ENCODE data around the gene ABCA13.

GRCh38 chr7:48398191-48398590 is 226.9 kb downstream of the ABCA13 start:
- TF ChIP-seq CTCF (tag by site-specific recombination; IDR thresholded peaks at IDR 0.05) (no peak), ATF2 (tag by site-specific recombination; IDR thresholded peaks at IDR 0.05; ENCODE audit: low read depth) (no peak), ZNF184 (tag by site-specific recombination; IDR thresholded peaks at IDR 0.05) (no peak), SETDB1 (IDR thresholded peaks at IDR 0.05; ENCODE audit: insufficient read length, low read length) (no peak), ZNF248 (tag by site-specific recombination; IDR thresholded peaks at IDR 0.05) (no peak), ZNF777 (tag by site-specific recombination; IDR thresholded peaks at IDR 0.05; ENCODE audit: borderline replicate concordance) (no peak), ZBTB11 (tag by site-specific recombination; conservative IDR thresholded peaks at IDR 0.05; ENCODE audit: low read depth) (no peak), ZNF776 (tag by site-specific recombination; IDR thresholded peaks at IDR 0.05; ENCODE audit: borderline replicate concordance) (no peak), ZNF138 (tag by site-specific recombination; IDR thresholded peaks at IDR 0.05; ENCODE audit: borderline replicate concordance) (no peak), EGR2 (tag by site-specific recombination; IDR thresholded peaks at IDR 0.05; ENCODE audit: low read depth) (no peak), ZNF530 (tag by site-specific recombination; IDR thresholded peaks at IDR 0.05; ENCODE audit: low read depth) (no peak), ZBTB21 (tag by site-specific recombination; IDR thresholded peaks at IDR 0.05) (no peak)
